HepG2 (cell line): Measurements from ENCODE around the gene HEXD. TPM values are rescaled to one million over a fixed set of nuclear protein-coding genes. Genes with fewer than 3 reads are reported as not detected.

Experiments
- FOXA3 ChIP-seq: IDR thresholded peaks from 2 replicates; pipeline ENCODE4 v1.6.1; 2016; ENCODE audit warnings: missing genetic modification reagents, missing compliant biosample characterization
- GPN1 ChIP-seq: sonication (generic); formaldehyde crosslinking; IDR thresholded peaks from 2 replicates; pipeline ENCODE4 v1.5.1; 2020; ENCODE audit warnings: missing genetic modification reagents, borderline replicate concordance
- GTF2F1 ChIP-seq: fragments of 150-350 bp; IDR thresholded peaks from 2 replicates; pipeline ENCODE4 v1.6.1; 2014; ENCODE audit warnings: low read length
- KAT8 ChIP-seq: IDR thresholded peaks from 2 replicates; pipeline ENCODE4 v1.6.1; 2016; ENCODE audit warnings: missing genetic modification reagents, missing compliant biosample characterization
- NONO ChIP-seq, 2 experiments: fragments of 450-650 bp in 1 of 2; sonication (generic) in 1 of 2; formaldehyde crosslinking in 1 of 2; IDR thresholded peaks in 1 of 2; conservative IDR thresholded peaks in 1 of 2; 2 replicates each; pipeline versions ENCODE4 v1.6.1 to v1.8.0; 2017 to 2022; ENCODE audit warnings: mild to moderate bottlenecking in 1 of 2, missing genetic modification reagents in 1 of 2, moderate library complexity in 1 of 2
- POGZ ChIP-seq: sonication (generic); formaldehyde crosslinking; IDR thresholded peaks from 2 replicates; pipeline ENCODE4 v1.4.0; 2020; ENCODE audit warnings: mild to moderate bottlenecking, missing genetic modification reagents
- RAD51 ChIP-seq: fragments of 450-650 bp; IDR thresholded peaks from 2 replicates; pipeline ENCODE4 v1.6.1; 2016; ENCODE audit warnings: borderline replicate concordance
- ZNF383 ChIP-seq: sonication (generic); formaldehyde crosslinking; IDR thresholded peaks from 2 replicates; pipeline ENCODE4 v1.4.0; 2020; ENCODE audit warnings: missing genetic modification reagents, mild to moderate bottlenecking, borderline replicate concordance
- ZNF451 ChIP-seq: sonication (generic); formaldehyde crosslinking; IDR thresholded peaks from 2 replicates; pipeline ENCODE4 v1.5.0; 2020; ENCODE audit warnings: mild to moderate bottlenecking, missing genetic modification reagents
- ZNF557 ChIP-seq: sonication (generic); formaldehyde crosslinking; IDR thresholded peaks from 2 replicates; pipeline ENCODE4 v1.4.0; 2020; ENCODE audit warnings: missing genetic modification reagents
- ZNF616 ChIP-seq: sonication (generic); formaldehyde crosslinking; IDR thresholded peaks from 2 replicates; pipeline ENCODE4 v1.5.0; 2020; ENCODE audit warnings: low read depth, mild to moderate bottlenecking, missing genetic modification reagents
- ZNF713 ChIP-seq: sonication (generic); formaldehyde crosslinking; IDR thresholded peaks from 2 replicates; pipeline ENCODE4 v1.4.0; 2020; ENCODE audit warnings: mild to moderate bottlenecking, missing genetic modification reagents
- ZNF790 ChIP-seq: sonication (generic); formaldehyde crosslinking; IDR thresholded peaks from 2 replicates; pipeline ENCODE4 v1.8.0; 2022; ENCODE audit warnings: missing genetic modification reagents, mild to moderate bottlenecking, borderline replicate concordance
- ZSCAN22 ChIP-seq: sonication (generic); formaldehyde crosslinking; IDR thresholded peaks from 2 replicates; pipeline ENCODE4 v1.4.0; 2020; ENCODE audit warnings: mild to moderate bottlenecking, missing genetic modification reagents
- polyA plus RNA-seq, 8 experiments: library from polyadenylated mRNA; depleted of rRNA in 3 of 8; stranded (reverse) in 7 of 8; unstranded in 1 of 8; fragments of >200 nt; fragmentation: Illumina TruSeq in 4 of 8; extraction: Trizol in 4 of 8; gene quantifications; 2 replicates each; pipeline versions ENCODE4 v1.2.1 to v1.2.3, GENCODE V29; 2011 to 2016; ENCODE audit warnings: low read depth in 4 of 8, missing spikeins in 1 of 8, mixed read lengths in 1 of 8; ENCODE audit not compliant: insufficient read depth in 1 of 8
- total RNA-seq, 5 experiments: library from RNA; depleted of rRNA; stranded (reverse); fragments of >200 nt; fragmentation: Illumina TruSeq; extraction: Trizol; gene quantifications; 2 replicates each; pipeline ENCODE4 v1.2.3, GENCODE V29; 2016; ENCODE audit warnings: low read depth in 1 of 5
- TF ChIP-seq, protein P1 (sequence below): sonication (generic); formaldehyde crosslinking; IDR thresholded peaks from 2 replicates; pipeline ENCODE4 v1.4.0; 2020; ENCODE audit warnings: mild to moderate bottlenecking, missing genetic modification reagents
- TF ChIP-seq, protein P2 (sequence below): IDR thresholded peaks from 2 replicates; pipeline ENCODE4 v1.6.1; 2016; ENCODE audit warnings: missing compliant biosample characterization, missing genetic modification reagents, borderline replicate concordance
- TF ChIP-seq, protein P3 (sequence below): sonication (generic); formaldehyde crosslinking; conservative IDR thresholded peaks from 2 replicates; pipeline ENCODE4 v1.4.0; 2020; ENCODE audit warnings: missing genetic modification reagents
- TF ChIP-seq, protein P4 (sequence below): sonication (generic); formaldehyde crosslinking; IDR thresholded peaks from 2 replicates; pipeline ENCODE4 v1.4.0; 2020; ENCODE audit warnings: missing genetic modification reagents, borderline replicate concordance

HEXD gene
- total and polyA plus RNA-seq, 2 of the 13 experiments (the other 11 are each of a cell fraction or from before 2014, with no cell fraction given): 22.3 to 41.8 TPM

DNA sequence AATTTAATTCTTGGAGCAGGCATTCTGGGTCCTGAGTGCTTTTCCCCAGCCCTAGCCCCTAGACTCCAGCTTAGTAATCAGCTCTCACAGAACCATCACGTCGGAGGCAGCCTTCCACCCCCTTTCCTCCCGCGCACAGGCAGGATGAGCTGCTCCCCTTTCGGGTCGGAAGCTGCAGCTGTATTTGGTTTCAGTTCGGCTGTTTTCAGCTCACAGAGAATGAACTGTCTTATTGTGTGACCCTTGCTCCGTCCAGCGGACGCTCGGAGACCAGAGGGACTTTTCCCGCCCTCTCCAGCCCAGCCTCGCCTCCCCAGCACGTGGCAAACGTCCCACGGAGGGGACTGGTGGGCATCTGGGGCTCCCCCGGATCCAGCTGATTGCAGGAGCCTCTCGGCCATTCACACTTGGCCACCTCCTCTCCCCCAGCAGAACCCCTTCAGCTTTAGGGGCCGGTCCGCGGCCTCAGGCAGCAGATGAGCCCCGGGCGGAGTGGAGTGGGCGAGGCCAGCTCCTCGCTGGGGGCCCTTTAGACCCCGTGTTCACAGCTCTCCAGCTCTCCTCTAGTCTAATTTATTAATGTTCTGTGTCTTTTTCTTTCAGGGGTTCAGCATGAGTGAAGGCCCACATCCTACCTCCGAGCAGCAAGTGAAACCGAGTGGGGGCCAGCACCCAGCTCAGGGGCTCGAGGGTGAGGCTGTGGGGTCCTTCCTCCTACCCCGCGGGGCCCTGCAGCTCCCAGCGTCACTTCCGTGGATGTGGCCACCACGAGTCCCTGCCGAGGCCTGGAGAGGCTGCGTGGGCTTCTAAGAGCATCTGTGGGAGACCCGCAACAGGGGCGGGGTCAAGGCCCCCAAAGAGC lies 47.4 kb upstream of the HEXD start (continued):
- TF ChIP-seq, protein P1, sequence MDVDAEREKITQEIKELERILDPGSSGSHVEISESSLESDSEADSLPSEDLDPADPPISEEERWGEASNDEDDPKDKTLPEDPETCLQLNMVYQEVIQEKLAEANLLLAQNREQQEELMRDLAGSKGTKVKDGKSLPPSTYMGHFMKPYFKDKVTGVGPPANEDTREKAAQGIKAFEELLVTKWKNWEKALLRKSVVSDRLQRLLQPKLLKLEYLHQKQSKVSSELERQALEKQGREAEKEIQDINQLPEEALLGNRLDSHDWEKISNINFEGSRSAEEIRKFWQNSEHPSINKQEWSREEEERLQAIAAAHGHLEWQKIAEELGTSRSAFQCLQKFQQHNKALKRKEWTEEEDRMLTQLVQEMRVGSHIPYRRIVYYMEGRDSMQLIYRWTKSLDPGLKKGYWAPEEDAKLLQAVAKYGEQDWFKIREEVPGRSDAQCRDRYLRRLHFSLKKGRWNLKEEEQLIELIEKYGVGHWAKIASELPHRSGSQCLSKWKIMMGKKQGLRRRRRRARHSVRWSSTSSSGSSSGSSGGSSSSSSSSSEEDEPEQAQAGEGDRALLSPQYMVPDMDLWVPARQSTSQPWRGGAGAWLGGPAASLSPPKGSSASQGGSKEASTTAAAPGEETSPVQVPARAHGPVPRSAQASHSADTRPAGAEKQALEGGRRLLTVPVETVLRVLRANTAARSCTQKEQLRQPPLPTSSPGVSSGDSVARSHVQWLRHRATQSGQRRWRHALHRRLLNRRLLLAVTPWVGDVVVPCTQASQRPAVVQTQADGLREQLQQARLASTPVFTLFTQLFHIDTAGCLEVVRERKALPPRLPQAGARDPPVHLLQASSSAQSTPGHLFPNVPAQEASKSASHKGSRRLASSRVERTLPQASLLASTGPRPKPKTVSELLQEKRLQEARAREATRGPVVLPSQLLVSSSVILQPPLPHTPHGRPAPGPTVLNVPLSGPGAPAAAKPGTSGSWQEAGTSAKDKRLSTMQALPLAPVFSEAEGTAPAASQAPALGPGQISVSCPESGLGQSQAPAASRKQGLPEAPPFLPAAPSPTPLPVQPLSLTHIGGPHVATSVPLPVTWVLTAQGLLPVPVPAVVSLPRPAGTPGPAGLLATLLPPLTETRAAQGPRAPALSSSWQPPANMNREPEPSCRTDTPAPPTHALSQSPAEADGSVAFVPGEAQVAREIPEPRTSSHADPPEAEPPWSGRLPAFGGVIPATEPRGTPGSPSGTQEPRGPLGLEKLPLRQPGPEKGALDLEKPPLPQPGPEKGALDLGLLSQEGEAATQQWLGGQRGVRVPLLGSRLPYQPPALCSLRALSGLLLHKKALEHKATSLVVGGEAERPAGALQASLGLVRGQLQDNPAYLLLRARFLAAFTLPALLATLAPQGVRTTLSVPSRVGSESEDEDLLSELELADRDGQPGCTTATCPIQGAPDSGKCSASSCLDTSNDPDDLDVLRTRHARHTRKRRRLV: peak; percentile 81; the same call in 1 of the 2 replicates
- TF ChIP-seq POGZ (CRISPR knock-in tag) (peak; percentile 37; the same call in 1 of the 2 replicates), ZNF557 (CRISPR knock-in tag) (peak; percentile 97), ZNF713 (CRISPR knock-in tag) (no peak), NONO (IDR thresholded peaks at IDR 0.05) (no peak), NONO (CRISPR knock-in tag; conservative IDR thresholded peaks at IDR 0.05) (peak; percentile 57), ZNF616 (CRISPR knock-in tag) (peak; percentile 97; the same call in 1 of the 2 replicates), KAT8 (CRISPR knock-in tag) (peak; percentile 69; the same call in 1 of the 2 replicates), FOXA3 (peak; percentile 40; the same call in 1 of the 2 replicates), ZNF383 (no peak), ZNF790 (CRISPR knock-in tag) (no peak), RAD51 (no peak), ZNF451 (CRISPR knock-in tag) (peak; percentile 49; the same call in 1 of the 2 replicates), GPN1 (CRISPR knock-in tag) (peak; percentile 30; the same call in 1 of the 2 replicates), ZSCAN22 (CRISPR knock-in tag) (peak; percentile 78; the same call in 1 of the 2 replicates), GTF2F1 (0 out of 2 replicates have a peak, but pooled peaks have one; percentile 20)
- TF ChIP-seq, protein P2, sequence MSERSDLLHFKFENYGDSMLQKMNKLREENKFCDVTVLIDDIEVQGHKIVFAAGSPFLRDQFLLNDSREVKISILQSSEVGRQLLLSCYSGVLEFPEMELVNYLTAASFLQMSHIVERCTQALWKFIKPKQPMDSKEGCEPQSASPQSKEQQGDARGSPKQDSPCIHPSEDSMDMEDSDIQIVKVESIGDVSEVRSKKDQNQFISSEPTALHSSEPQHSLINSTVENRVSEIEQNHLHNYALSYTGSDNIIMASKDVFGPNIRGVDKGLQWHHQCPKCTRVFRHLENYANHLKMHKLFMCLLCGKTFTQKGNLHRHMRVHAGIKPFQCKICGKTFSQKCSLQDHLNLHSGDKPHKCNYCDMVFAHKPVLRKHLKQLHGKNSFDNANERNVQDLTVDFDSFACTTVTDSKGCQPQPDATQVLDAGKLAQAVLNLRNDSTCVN (CRISPR knock-in tag): 0 out of 2 replicates have a peak, but pooled peaks have one; percentile 60
- TF ChIP-seq, protein P3, sequence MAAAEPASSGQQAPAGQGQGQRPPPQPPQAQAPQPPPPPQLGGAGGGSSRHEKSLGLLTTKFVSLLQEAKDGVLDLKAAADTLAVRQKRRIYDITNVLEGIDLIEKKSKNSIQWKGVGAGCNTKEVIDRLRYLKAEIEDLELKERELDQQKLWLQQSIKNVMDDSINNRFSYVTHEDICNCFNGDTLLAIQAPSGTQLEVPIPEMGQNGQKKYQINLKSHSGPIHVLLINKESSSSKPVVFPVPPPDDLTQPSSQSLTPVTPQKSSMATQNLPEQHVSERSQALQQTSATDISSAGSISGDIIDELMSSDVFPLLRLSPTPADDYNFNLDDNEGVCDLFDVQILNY (CRISPR knock-in tag): 0 out of 2 replicates have a peak, but pooled peaks have one; percentile 56
- TF ChIP-seq, protein P4, sequence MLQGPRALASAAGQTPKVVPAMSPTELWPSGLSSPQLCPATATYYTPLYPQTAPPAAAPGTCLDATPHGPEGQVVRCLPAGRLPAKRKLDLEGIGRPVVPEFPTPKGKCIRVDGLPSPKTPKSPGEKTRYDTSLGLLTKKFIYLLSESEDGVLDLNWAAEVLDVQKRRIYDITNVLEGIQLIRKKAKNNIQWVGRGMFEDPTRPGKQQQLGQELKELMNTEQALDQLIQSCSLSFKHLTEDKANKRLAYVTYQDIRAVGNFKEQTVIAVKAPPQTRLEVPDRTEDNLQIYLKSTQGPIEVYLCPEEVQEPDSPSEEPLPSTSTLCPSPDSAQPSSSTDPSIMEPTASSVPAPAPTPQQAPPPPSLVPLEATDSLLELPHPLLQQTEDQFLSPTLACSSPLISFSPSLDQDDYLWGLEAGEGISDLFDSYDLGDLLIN: peak; percentile 86; the same call in 1 of the 2 replicates
